ENCODE data around the gene INPP5J.

The INPP5J gene

DNA sequence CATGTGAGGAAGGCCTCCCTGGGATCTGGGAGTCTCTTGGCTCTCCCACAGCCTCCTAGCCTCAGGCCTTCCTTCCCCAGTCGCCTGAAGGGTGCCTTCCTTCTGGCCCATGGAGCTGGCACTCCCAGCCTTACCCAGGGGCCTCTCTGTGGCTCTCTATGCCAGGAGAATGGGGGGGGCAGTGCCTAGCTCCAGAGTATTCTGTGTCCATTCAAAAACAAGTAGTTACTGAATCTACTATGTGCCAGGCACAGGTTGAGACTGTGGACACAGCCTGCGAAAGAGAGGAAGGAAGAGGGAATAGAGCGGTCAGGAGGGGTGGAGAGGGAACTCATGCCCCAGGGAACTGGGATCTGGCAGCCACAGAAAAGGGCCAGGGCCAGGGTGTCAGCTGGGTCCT lies 20.3 kb downstream of the INPP5J start:
- H4K20me1 ChIP-seq (ENCODE audit: insufficient read depth) = no peaks in the 10 kb centered on the region
- peaks cover 2% of the 10 kb centered on the region; the same call in 1 of the 2 replicates for H3K27me3 ChIP-seq (ENCODE audit: insufficient read depth, low read depth)
- no peaks in the 10 kb centered on the region for H3K79me2 ChIP-seq (ENCODE audit: insufficient read depth, low read depth)
- H3K4me3 ChIP-seq (IDR thresholded peaks at IDR 0.05; ENCODE audit: insufficient read depth, low read depth, low read length) = no peak overlapping the region
- H3K4me2 ChIP-seq = no peak overlapping the region
- H3K36me3 ChIP-seq (ENCODE audit: insufficient read depth) = no peaks in the 10 kb centered on the region
- H3K4me1 ChIP-seq (ENCODE audit: low read depth, poor library complexity, severe bottlenecking) = no peaks in the 10 kb centered on the region
- no peak overlapping the region for H3K27ac ChIP-seq
- no peak overlapping the region for H2AFZ ChIP-seq (ENCODE audit: low read depth)
- H3K9ac ChIP-seq = no peak overlapping the region
- TF ChIP-seq, protein P1, sequence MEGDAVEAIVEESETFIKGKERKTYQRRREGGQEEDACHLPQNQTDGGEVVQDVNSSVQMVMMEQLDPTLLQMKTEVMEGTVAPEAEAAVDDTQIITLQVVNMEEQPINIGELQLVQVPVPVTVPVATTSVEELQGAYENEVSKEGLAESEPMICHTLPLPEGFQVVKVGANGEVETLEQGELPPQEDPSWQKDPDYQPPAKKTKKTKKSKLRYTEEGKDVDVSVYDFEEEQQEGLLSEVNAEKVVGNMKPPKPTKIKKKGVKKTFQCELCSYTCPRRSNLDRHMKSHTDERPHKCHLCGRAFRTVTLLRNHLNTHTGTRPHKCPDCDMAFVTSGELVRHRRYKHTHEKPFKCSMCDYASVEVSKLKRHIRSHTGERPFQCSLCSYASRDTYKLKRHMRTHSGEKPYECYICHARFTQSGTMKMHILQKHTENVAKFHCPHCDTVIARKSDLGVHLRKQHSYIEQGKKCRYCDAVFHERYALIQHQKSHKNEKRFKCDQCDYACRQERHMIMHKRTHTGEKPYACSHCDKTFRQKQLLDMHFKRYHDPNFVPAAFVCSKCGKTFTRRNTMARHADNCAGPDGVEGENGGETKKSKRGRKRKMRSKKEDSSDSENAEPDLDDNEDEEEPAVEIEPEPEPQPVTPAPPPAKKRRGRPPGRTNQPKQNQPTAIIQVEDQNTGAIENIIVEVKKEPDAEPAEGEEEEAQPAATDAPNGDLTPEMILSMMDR (conservative IDR thresholded peaks at IDR 0.05; ENCODE audit: low read depth, low read length) = no peak

DNA sequence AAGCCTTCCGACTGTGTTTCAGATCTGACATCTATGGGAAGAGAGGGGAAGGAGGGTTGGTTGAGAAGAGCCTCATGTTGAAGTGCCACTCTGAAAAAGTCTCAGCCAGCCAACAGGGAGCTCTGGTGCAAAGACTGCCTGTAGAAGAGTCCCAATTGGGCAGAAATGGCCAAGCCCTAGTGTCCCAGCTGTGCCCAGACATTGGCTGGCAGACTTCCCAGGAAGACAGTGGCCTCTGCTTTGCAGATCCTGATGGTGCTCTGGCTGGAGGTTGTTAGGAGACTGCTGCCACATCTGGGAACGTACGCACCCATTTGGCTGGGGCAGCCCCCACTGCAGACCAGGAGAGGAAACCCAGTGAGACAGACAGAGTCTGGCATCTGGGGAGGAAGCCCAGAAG lies 20.8 kb downstream of the INPP5J start:
- H3K79me2 ChIP-seq (ENCODE audit: insufficient read depth, low read depth) = no peaks in the 10 kb centered on the region
- no peak overlapping the region for H3K4me2 ChIP-seq
- TF ChIP-seq, protein P1 (conservative IDR thresholded peaks at IDR 0.05; ENCODE audit: low read depth, low read length) = no peak
- no peak overlapping the region for H3K9ac ChIP-seq
- H4K20me1 ChIP-seq (ENCODE audit: insufficient read depth) = no peaks in the 10 kb centered on the region
- no peaks in the 10 kb centered on the region for H3K4me1 ChIP-seq (ENCODE audit: low read depth, poor library complexity, severe bottlenecking)
- no peaks in the 10 kb centered on the region for H3K36me3 ChIP-seq (ENCODE audit: insufficient read depth)
- H3K27ac ChIP-seq = no peak overlapping the region
- peaks cover 2% of the 10 kb centered on the region; the same call in 1 of the 2 replicates for H3K27me3 ChIP-seq (ENCODE audit: insufficient read depth, low read depth)
- no peak overlapping the region for H3K4me3 ChIP-seq (IDR thresholded peaks at IDR 0.05; ENCODE audit: insufficient read depth, low read depth, low read length)
- H2AFZ ChIP-seq (ENCODE audit: low read depth) = no peak overlapping the region

DNA sequence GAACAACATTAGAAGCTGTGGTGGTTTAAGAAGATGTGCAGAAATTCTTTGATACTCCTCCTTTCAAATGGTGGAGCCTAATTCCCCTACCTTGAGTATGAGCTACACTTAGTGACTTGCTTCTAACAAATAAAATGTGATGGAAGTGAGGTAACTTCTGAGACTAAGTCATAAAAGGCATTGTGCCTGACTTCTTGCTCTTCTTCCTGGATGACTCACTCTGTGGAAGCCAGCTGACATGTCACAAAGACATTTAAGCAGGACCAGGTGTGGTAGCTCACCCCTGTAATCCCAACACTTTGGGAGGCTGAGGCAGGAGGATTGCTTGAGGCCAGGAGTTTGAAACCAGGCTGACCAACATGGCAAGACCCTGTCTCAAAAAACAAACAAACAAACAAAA lies 21.5 kb downstream of the INPP5J start:
- Histone ChIP-seq H4K20me1 (ENCODE audit: insufficient read depth) (no peaks in the 10 kb centered on the region), H3K4me1 (ENCODE audit: low read depth, poor library complexity, severe bottlenecking) (no peaks in the 10 kb centered on the region), H2AFZ (ENCODE audit: low read depth) (no peak overlapping the region), H3K9ac (no peak overlapping the region), H3K27ac (no peak overlapping the region), H3K4me3 (IDR thresholded peaks at IDR 0.05; ENCODE audit: insufficient read depth, low read depth, low read length) (no peak overlapping the region), H3K36me3 (ENCODE audit: insufficient read depth) (no peaks in the 10 kb centered on the region), H3K27me3 (ENCODE audit: insufficient read depth, low read depth) (peaks cover 2% of the 10 kb centered on the region; the same call in 1 of the 2 replicates), H3K4me2 (no peak overlapping the region), H3K79me2 (ENCODE audit: insufficient read depth, low read depth) (no peaks in the 10 kb centered on the region)
- TF ChIP-seq, protein P1 (conservative IDR thresholded peaks at IDR 0.05; ENCODE audit: low read depth, low read length) = no peak

DNA sequence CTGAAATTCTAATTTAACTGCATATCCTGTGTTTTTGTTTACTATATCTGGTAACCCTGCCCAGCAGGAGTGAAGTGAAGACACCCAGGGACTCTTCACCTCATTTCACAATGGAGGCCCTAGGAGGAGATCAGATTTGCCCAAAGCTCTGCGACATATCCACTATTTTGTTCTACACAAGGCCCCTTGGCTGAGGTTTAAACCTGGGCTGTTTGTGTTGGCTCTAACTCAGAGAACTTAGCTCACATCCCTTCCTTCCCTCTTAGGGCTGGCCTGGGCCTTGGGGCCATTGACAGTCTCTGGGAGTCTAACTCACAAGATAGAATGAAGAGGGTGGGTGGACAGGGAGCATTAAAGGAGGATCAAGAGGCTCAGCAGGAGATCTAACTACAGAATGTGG lies 25.7 kb downstream of the INPP5J start:
- Histone ChIP-seq H4K20me1 (ENCODE audit: insufficient read depth) (no peaks in the 10 kb centered on the region), H3K27me3 (ENCODE audit: insufficient read depth, low read depth) (peaks cover 2% of the 10 kb centered on the region; the same call in 1 of the 2 replicates), H3K27ac (no peak overlapping the region), H3K36me3 (ENCODE audit: insufficient read depth) (no peaks in the 10 kb centered on the region), H3K79me2 (ENCODE audit: insufficient read depth, low read depth) (no peaks in the 10 kb centered on the region), H3K9ac (no peak overlapping the region), H2AFZ (ENCODE audit: low read depth) (no peak overlapping the region), H3K4me3 (IDR thresholded peaks at IDR 0.05; ENCODE audit: insufficient read depth, low read depth, low read length) (no peak overlapping the region), H3K4me2 (no peak overlapping the region), H3K4me1 (ENCODE audit: low read depth, poor library complexity, severe bottlenecking) (no peaks in the 10 kb centered on the region)
- TF ChIP-seq, protein P1 (conservative IDR thresholded peaks at IDR 0.05; ENCODE audit: low read depth, low read length) = no peak
